Kidney epithelial cell (primary cell): ENCODE measurements around the gene QPCT. TPM values are rescaled to one million over a fixed set of nuclear protein-coding genes. Genes with fewer than 3 reads are reported as not detected.

Experiments
- DNase-seq: peaks from one replicate; pipeline ENCODE4 v3.0.0-alpha.2; 2010; ENCODE audit warnings: low read depth
- H3K27me3 ChIP-seq: 2 replicates; pipeline ENCODE4 v1.6.0; 2011; ENCODE audit warnings: low read length; ENCODE audit not compliant: control insufficient read depth, insufficient read depth
- H3K36me3 ChIP-seq: 2 replicates; pipeline ENCODE4 v1.5.1; 2011; ENCODE audit warnings: low read length; ENCODE audit not compliant: control insufficient read depth, insufficient read depth
- H3K4me3 ChIP-seq: 2 replicates; pipeline ENCODE4 v1.5.1; 2011; ENCODE audit warnings: low read depth, mild to moderate bottlenecking, control low read depth, low read length
- CTCF ChIP-seq: IDR thresholded peaks from 2 replicates; pipeline ENCODE4 v1.5.1; 2011; ENCODE audit warnings: mild to moderate bottlenecking, moderate library complexity, low read length, control low read depth, inconsistent platforms; ENCODE audit not compliant: insufficient read depth, poor library complexity, severe bottlenecking
- total RNA-seq: library from RNA; depleted of rRNA; stranded (reverse); fragments of >200 nt; gene quantifications from 2 replicates; pipeline ENCODE4 v1.2.3, GENCODE V29; 2015

QPCT gene
- total RNA-seq, 1 donor from 2014 or later: 35.4 TPM

- Histone ChIP-seq H3K27me3 (no peaks in the 10 kb centered on the region), H3K36me3 (no peaks in the 10 kb centered on the region), H3K4me3 (no peak overlapping the region)
- TF ChIP-seq CTCF: no peak
- DNase-seq: no peak
Measured at GRCh38 chr2:37417321-37417720, 72.9 kb downstream of the QPCT start.

GRCh38 chr2:37418956-37419355, 74.5 kb downstream of the QPCT start:
- Histone ChIP-seq H3K4me3 (no peak overlapping the region), H3K36me3 (no peaks in the 10 kb centered on the region), H3K27me3 (no peaks in the 10 kb centered on the region)
- DNase-seq: no peak
- no peak for TF ChIP-seq CTCF

- H3K4me3 ChIP-seq: no peak overlapping the region
- no peak for DNase-seq
- no peaks in the 10 kb centered on the region for H3K27me3 ChIP-seq
- H3K36me3 ChIP-seq: no peaks in the 10 kb centered on the region
- TF ChIP-seq CTCF: no peak
Measured at GRCh38 chr2:37421686-37422085, 77.3 kb downstream of the QPCT start.

GRCh38 chr2:37422816-37423215, 78.4 kb downstream of the QPCT start:
- TF ChIP-seq CTCF: no peak
- H3K27me3 ChIP-seq: no peaks in the 10 kb centered on the region
- no peaks in the 10 kb centered on the region for H3K36me3 ChIP-seq
- DNase-seq: no peak
- H3K4me3 ChIP-seq: no peak overlapping the region

Other genes with a start within 250 kb of the QPCT start
- 23.5 and 25.5 TPM in 2 replicates for gene EIF2AK2, start 187.7 kb upstream of the QPCT start, total RNA-seq
- not detected in 2 replicates for gene SULT6B1, start 156.0 kb upstream of the QPCT start, total RNA-seq
- 15.9 and 21.3 TPM in 2 replicates for gene CEBPZOS, start 148.1 kb upstream of the QPCT start, total RNA-seq
- 30.3 and 43.2 TPM in 2 replicates for gene CEBPZ, start 113.0 kb upstream of the QPCT start, total RNA-seq
- gene NDUFAF7, start 113.0 kb upstream of the QPCT start, total RNA-seq: 12.4 and 13.5 TPM in 2 replicates
- 21.6 and 32.7 TPM in 2 replicates for gene PRKD3, start 19.8 kb upstream of the QPCT start, total RNA-seq